PFSK-1 (cell line): ENCODE data around the gene FBXW9.

ENCODE experiments used
- FOXP2 ChIP-seq: optimal IDR thresholded peaks from 2 replicates; pipeline ENCODE3; 2011; ENCODE audit warnings: borderline replicate concordance, control low read depth, inconsistent platforms; ENCODE audit not compliant: insufficient read depth; ENCODE audit errors: extremely low read length, extremely low read depth
- POLR2AphosphoS5 ChIP-seq: IDR thresholded peaks from 2 replicates; pipeline ENCODE4 v1.6.1; 2012; ENCODE audit warnings: low read depth, mild to moderate bottlenecking, control low read depth, low read length, moderate library complexity
- REST ChIP-seq, 2 experiments: IDR thresholded peaks; 2 replicates each; pipeline versions ENCODE4 v1.6.1 to v1.8.0; 2011 to 2012; ENCODE audit warnings: low read depth in 2 of 2, low read length in 2 of 2, control low read depth in 1 of 2, inconsistent platforms in 1 of 2, mild to moderate bottlenecking in 1 of 2, moderate library complexity in 1 of 2; ENCODE audit not compliant: insufficient read depth in 1 of 2
- SIN3A ChIP-seq: IDR thresholded peaks from 2 replicates; pipeline ENCODE4 v1.6.1; 2012; ENCODE audit warnings: mild to moderate bottlenecking, low read length, moderate library complexity, borderline replicate concordance; ENCODE audit not compliant: insufficient read depth
- TAF1 ChIP-seq: IDR thresholded peaks from 2 replicates; pipeline ENCODE4 v1.6.1; 2012; ENCODE audit warnings: low read length, control low read depth, borderline replicate concordance; ENCODE audit not compliant: insufficient read depth

The FBXW9 gene

DNA sequence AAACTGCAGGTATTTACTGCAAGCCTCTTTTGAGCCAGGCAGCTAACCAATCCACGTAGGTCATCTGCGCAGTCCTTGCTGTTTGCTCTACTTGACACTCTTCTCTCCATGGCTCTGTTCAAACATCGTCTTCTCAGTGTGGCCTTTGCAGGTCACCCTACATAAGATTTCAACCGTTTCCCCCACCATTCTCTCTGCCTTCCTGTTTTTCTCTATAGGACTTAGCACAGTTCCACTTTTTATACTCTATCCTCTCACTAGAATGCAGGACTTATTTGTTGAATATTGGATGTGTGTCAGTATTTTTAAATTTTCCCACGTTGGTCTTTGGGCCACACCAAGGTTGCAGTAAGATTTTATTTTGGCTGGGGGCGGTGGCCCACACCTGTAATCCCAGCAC, 1.7 kb upstream of the FBXW9 start:
- TF ChIP-seq TAF1 (no peak), REST (IDR thresholded peaks at IDR 0.05; ENCODE audit: insufficient read depth in 1 of 2, low read depth in 2 of 2, low read length in 2 of 2) (no peak), SIN3A (no peak), FOXP2 (no peak), POLR2AphosphoS5 (no peak)

GRCh38 chr19:12695997-12696365, 450 bp downstream of the FBXW9 start:
- TF ChIP-seq POLR2AphosphoS5 (no peak), SIN3A (no peak), TAF1 (no peak), FOXP2 (no peak), REST (IDR thresholded peaks at IDR 0.05; ENCODE audit: insufficient read depth in 1 of 2, low read depth in 2 of 2, low read length in 2 of 2) (no peak)

GRCh38 chr19:12695514-12695913, 917 bp downstream of the FBXW9 start:
- TF ChIP-seq TAF1 (no peak), FOXP2 (no peak), REST (IDR thresholded peaks at IDR 0.05; ENCODE audit: insufficient read depth in 1 of 2, low read depth in 2 of 2, low read length in 2 of 2) (no peak), SIN3A (no peak), POLR2AphosphoS5 (no peak)

GRCh38 chr19:12695096-12695495, 1.3 kb downstream of the FBXW9 start:
- TF ChIP-seq REST (IDR thresholded peaks at IDR 0.05; ENCODE audit: insufficient read depth in 1 of 2, low read depth in 2 of 2, low read length in 2 of 2) (no peak), POLR2AphosphoS5 (no peak), SIN3A (no peak), FOXP2 (no peak), TAF1 (no peak)

DNA sequence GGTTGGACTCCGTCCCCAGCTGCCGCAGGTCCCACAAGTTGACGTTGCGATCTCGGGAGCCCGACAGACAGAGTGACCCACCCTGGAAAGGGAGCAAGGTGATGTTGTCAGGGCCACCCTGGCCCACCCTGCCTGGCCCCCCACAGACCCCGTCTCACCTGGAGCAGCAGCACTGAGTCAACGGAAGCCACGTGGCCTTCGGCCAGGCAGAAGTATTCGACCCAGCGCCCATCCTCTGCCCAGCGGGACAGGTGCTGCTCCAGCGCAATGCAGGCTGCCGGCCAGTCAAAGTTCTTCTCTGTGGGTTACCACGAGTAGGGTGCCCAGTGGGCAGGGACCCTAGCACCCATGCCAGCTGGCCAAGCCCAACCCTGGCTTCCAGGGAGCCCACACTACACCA, 1.8 kb downstream of the FBXW9 start:
- no peak for TF ChIP-seq POLR2AphosphoS5

DNA sequence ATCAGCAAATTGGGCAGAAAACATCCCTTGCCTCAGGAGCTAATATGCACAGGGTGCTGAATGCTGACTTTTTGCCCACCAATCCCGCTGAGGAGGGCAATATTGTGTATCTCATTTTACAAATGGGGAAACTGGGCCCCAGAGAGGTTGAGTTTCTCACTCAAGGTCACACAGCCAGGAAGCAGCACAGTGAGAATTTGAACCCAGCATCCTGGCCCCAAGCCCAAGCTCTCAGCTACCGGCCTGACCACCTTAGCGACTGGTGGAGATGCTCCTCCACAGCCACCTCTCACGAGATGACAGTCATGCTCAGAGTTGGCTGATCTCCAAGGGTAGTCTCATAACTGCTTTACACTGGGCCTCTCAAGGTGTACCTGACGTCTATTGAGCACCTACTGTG, 3.5 kb downstream of the FBXW9 start:
- no peak for TF ChIP-seq POLR2AphosphoS5
- no peak for TF ChIP-seq SIN3A
- no peak for TF ChIP-seq FOXP2
- TF ChIP-seq TAF1, result no peak
